HepG2 (cell line): ENCODE results near the gene ZNF138. TPM values are rescaled to one million over a fixed set of nuclear protein-coding genes. Genes with fewer than 3 reads are reported as not detected.

Experiments used
- GABPA ChIP-seq, 2 experiments: IDR thresholded peaks; 2 replicates each; pipeline ENCODE4 v1.6.1; 2011 to 2016; ENCODE audit warnings: low read depth in 2 of 2, low read length in 1 of 2, missing biosample characterization in 1 of 2, missing genetic modification characterization in 1 of 2
- HNF4G ChIP-seq, 2 experiments: sonication (generic) in 1 of 2; formaldehyde crosslinking in 1 of 2; IDR thresholded peaks; 2 replicates each; pipeline versions ENCODE4 v1.4.0 to v1.6.1; 2011 to 2020; ENCODE audit warnings: borderline replicate concordance in 2 of 2, low read depth in 2 of 2, mild to moderate bottlenecking in 2 of 2, low read length in 1 of 2, missing genetic modification reagents in 1 of 2, moderate library complexity in 1 of 2
- KLF9 ChIP-seq: IDR thresholded peaks from 2 replicates; pipeline ENCODE4 v1.6.1; 2016; ENCODE audit warnings: low read depth
- ONECUT2 ChIP-seq: sonication (generic); formaldehyde crosslinking; IDR thresholded peaks from 2 replicates; pipeline ENCODE4 v1.4.0; 2020; ENCODE audit warnings: missing genetic modification reagents
- PPARG ChIP-seq: conservative IDR thresholded peaks from 2 replicates; pipeline ENCODE4 v1.6.1; 2016; ENCODE audit warnings: missing biosample characterization, missing genetic modification reagents
- RFXANK ChIP-seq: IDR thresholded peaks from 2 replicates; pipeline ENCODE4 v1.6.1; 2016
- SATB2 ChIP-seq: sonication (generic); formaldehyde crosslinking; IDR thresholded peaks from 2 replicates; pipeline ENCODE4 v1.5.0; 2020; ENCODE audit warnings: missing genetic modification reagents
- TEAD2 ChIP-seq: sonication (generic); formaldehyde crosslinking; IDR thresholded peaks from 2 replicates; pipeline ENCODE4 v1.9.0; 2021; ENCODE audit warnings: missing genetic modification reagents
- ZFAT ChIP-seq: sonication (generic); formaldehyde crosslinking; conservative IDR thresholded peaks from 2 replicates; pipeline ENCODE4 v1.8.1; 2023; ENCODE audit warnings: missing genetic modification reagents, inconsistent platforms
- ZNF232 ChIP-seq: sonication (generic); formaldehyde crosslinking; IDR thresholded peaks from 2 replicates; pipeline ENCODE4 v1.4.0; 2020; ENCODE audit warnings: missing genetic modification reagents, borderline replicate concordance
- ZNF281 ChIP-seq: sonication (generic); formaldehyde crosslinking; IDR thresholded peaks from 2 replicates; pipeline ENCODE4 v1.4.0; 2020; ENCODE audit warnings: missing genetic modification reagents, borderline replicate concordance
- ZNF574 ChIP-seq: sonication (generic); formaldehyde crosslinking; IDR thresholded peaks from 2 replicates; pipeline ENCODE4 v1.4.0; 2020; ENCODE audit warnings: missing genetic modification reagents
- ZNF790 ChIP-seq: sonication (generic); formaldehyde crosslinking; IDR thresholded peaks from 2 replicates; pipeline ENCODE4 v1.8.0; 2022; ENCODE audit warnings: missing genetic modification reagents, mild to moderate bottlenecking, borderline replicate concordance
- ZNF878 ChIP-seq: sonication (generic); formaldehyde crosslinking; IDR thresholded peaks from 2 replicates; pipeline ENCODE4 v1.8.1; 2023; ENCODE audit warnings: mild to moderate bottlenecking, missing genetic modification reagents, moderate library complexity
- polyA plus RNA-seq, 8 experiments: library from polyadenylated mRNA; depleted of rRNA in 3 of 8; stranded (reverse) in 7 of 8; unstranded in 1 of 8; fragments of >200 nt; fragmentation: Illumina TruSeq in 4 of 8; extraction: Trizol in 4 of 8; gene quantifications; 2 replicates each; pipeline versions ENCODE4 v1.2.1 to v1.2.3, GENCODE V29; 2011 to 2016; ENCODE audit warnings: low read depth in 4 of 8, missing spikeins in 1 of 8, mixed read lengths in 1 of 8; ENCODE audit not compliant: insufficient read depth in 1 of 8
- total RNA-seq, 5 experiments: library from RNA; depleted of rRNA; stranded (reverse); fragments of >200 nt; fragmentation: Illumina TruSeq; extraction: Trizol; gene quantifications; 2 replicates each; pipeline ENCODE4 v1.2.3, GENCODE V29; 2016; ENCODE audit warnings: low read depth in 1 of 5
- TF ChIP-seq, protein P1 (sequence below): sonication (generic); formaldehyde crosslinking; IDR thresholded peaks from 2 replicates; pipeline ENCODE4 v1.5.0; 2020; ENCODE audit warnings: mild to moderate bottlenecking, missing genetic modification reagents, borderline replicate concordance

The ZNF138 gene
- total and polyA plus RNA-seq, 2 of the 13 experiments (the other 11 are each of a cell fraction or from before 2014, with no cell fraction given) = 2.7 to 5.8 TPM

- peak; percentile 11; the same call in 1 of the 2 replicates for TF ChIP-seq ZNF281 (CRISPR knock-in tag)
- TF ChIP-seq ZNF232 = peak; percentile 48; the same call in 1 of the 2 replicates
- no peak for TF ChIP-seq HNF4G (IDR thresholded peaks at IDR 0.05; ENCODE audit: borderline replicate concordance, low read depth, low read length)
- TF ChIP-seq HNF4G (CRISPR knock-in tag; IDR thresholded peaks at IDR 0.05; ENCODE audit: borderline replicate concordance, low read depth) = no peak
- no peak for TF ChIP-seq ONECUT2 (CRISPR knock-in tag)
- TF ChIP-seq KLF9 = no peak
- peak; percentile 65; the same call in 1 of the 2 replicates for TF ChIP-seq ZNF790 (CRISPR knock-in tag)
- TF ChIP-seq, protein P1, sequence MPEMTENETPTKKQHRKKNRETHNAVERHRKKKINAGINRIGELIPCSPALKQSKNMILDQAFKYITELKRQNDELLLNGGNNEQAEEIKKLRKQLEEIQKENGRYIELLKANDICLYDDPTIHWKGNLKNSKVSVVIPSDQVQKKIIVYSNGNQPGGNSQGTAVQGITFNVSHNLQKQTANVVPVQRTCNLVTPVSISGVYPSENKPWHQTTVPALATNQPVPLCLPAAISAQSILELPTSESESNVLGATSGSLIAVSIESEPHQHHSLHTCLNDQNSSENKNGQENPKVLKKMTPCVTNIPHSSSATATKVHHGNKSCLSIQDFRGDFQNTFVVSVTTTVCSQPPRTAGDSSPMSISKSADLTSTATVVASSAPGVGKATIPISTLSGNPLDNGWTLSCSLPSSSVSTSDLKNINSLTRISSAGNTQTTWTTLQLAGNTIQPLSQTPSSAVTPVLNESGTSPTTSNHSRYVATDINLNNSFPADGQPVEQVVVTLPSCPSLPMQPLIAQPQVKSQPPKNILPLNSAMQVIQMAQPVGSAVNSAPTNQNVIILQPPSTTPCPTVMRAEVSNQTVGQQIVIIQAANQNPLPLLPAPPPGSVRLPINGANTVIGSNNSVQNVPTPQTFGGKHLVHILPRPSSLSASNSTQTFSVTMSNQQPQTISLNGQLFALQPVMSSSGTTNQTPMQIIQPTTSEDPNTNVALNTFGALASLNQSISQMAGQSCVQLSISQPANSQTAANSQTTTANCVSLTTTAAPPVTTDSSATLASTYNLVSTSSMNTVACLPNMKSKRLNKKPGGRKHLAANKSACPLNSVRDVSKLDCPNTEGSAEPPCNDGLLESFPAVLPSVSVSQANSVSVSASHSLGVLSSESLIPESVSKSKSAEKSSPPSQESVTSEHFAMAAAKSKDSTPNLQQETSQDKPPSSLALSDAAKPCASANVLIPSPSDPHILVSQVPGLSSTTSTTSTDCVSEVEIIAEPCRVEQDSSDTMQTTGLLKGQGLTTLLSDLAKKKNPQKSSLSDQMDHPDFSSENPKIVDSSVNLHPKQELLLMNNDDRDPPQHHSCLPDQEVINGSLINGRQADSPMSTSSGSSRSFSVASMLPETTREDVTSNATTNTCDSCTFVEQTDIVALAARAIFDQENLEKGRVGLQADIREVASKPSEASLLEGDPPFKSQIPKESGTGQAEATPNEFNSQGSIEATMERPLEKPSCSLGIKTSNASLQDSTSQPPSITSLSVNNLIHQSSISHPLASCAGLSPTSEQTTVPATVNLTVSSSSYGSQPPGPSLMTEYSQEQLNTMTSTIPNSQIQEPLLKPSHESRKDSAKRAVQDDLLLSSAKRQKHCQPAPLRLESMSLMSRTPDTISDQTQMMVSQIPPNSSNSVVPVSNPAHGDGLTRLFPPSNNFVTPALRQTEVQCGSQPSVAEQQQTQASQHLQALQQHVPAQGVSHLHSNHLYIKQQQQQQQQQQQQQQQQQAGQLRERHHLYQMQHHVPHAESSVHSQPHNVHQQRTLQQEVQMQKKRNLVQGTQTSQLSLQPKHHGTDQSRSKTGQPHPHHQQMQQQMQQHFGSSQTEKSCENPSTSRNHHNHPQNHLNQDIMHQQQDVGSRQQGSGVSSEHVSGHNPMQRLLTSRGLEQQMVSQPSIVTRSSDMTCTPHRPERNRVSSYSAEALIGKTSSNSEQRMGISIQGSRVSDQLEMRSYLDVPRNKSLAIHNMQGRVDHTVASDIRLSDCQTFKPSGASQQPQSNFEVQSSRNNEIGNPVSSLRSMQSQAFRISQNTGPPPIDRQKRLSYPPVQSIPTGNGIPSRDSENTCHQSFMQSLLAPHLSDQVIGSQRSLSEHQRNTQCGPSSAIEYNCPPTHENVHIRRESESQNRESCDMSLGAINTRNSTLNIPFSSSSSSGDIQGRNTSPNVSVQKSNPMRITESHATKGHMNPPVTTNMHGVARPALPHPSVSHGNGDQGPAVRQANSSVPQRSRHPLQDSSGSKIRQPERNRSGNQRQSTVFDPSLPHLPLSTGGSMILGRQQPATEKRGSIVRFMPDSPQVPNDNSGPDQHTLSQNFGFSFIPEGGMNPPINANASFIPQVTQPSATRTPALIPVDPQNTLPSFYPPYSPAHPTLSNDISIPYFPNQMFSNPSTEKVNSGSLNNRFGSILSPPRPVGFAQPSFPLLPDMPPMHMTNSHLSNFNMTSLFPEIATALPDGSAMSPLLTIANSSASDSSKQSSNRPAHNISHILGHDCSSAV (CRISPR knock-in tag) = no peak
- 0 out of 2 replicates have a peak, but pooled peaks have one; percentile 36 for TF ChIP-seq ZNF574 (CRISPR knock-in tag)
- no peak for TF ChIP-seq ZFAT
- TF ChIP-seq PPARG (CRISPR knock-in tag) = no peak
- no peak for TF ChIP-seq SATB2
- no peak for TF ChIP-seq ZNF878 (CRISPR knock-in tag)
- TF ChIP-seq RFXANK (CRISPR knock-in tag) = 0 out of 2 replicates have a peak, but pooled peaks have one; percentile 29
- TF ChIP-seq GABPA (IDR thresholded peaks at IDR 0.05; ENCODE audit: low read depth, low read length) = peak; percentile 83
- peak; percentile 94 for TF ChIP-seq GABPA (CRISPR knock-in tag; IDR thresholded peaks at IDR 0.05; ENCODE audit: low read depth)
- TF ChIP-seq TEAD2 = no peak
These were observed at the start of gene ZNF138 (continued) for GRCh38 chr7:64794171-64794844.
